Caco-2 (cell line): Measurements from ENCODE around the gene SLMAP. TPM values are rescaled to one million over a fixed set of nuclear protein-coding genes. Genes with fewer than 3 reads are reported as not detected.

Source experiments
- BruUV-seq: library from RNA; stranded (reverse); fragments of 400-500 nt; replicated peaks from 2 replicates; lab custom pipeline; 2021; lab: Mats Ljungman, UMichigan
- CTCF ChIA-PET: fragments of 300-600 bp; sonication (Branson Sonifier 250); formaldehyde crosslinking; loops from one replicate; lab custom pipeline; 2022; ENCODE audit warnings: antibody characterized with exemption; lab: Charles Lee
- POLR2A ChIA-PET: fragments of 300-600 bp; sonication (Branson Sonifier 250); formaldehyde crosslinking; loops from one replicate; lab custom pipeline; 2022; ENCODE audit warnings: antibody characterized with exemption; lab: Charles Lee
- DNase-seq, 2 experiments: peaks; one replicate each; pipeline versions ENCODE4 v3.0.0 to v3.0.0-alpha.2; 2020 to 2022
- H3K27me3 ChIP-seq: replicated peaks from 2 replicates; pipeline ENCODE4 v1.6.0; 2011; ENCODE audit warnings: low read length; ENCODE audit not compliant: control insufficient read depth, insufficient read depth
- H3K36me3 ChIP-seq: 2 replicates; pipeline ENCODE4 v1.5.1; 2011; ENCODE audit warnings: low read length; ENCODE audit not compliant: control insufficient read depth, insufficient read depth
- H3K4me1 ChIP-seq: fragments of 250-450 bp; sonication (Bioruptor Pico); 2 replicates; pipeline ENCODE4 v1.5.1; 2020; ENCODE audit warnings: mild to moderate bottlenecking
- H3K4me3 ChIP-seq: 2 replicates; pipeline ENCODE4 v1.5.1; 2011; ENCODE audit warnings: low read depth, mild to moderate bottlenecking, control low read depth, low read length
- H3K9me3 ChIP-seq: fragments of 250-450 bp; sonication (Bioruptor Pico); 2 replicates; pipeline ENCODE4 v1.5.1; 2020; ENCODE audit warnings: mild to moderate bottlenecking, moderate library complexity
- H3K27ac Mint-ChIP-seq: one replicate; pipeline ENCODE4 v1.8.0; 2022; ENCODE audit warnings: mixed read lengths; ENCODE audit not compliant: unreplicated experiment
- H3K27me3 Mint-ChIP-seq: one replicate; pipeline ENCODE4 v1.8.0; 2022; ENCODE audit warnings: mixed read lengths; ENCODE audit not compliant: insufficient read depth, unreplicated experiment
- H3K36me3 Mint-ChIP-seq: one replicate; pipeline ENCODE4 v1.8.0; 2022; ENCODE audit warnings: mild to moderate bottlenecking, mixed read lengths; ENCODE audit not compliant: insufficient read depth, unreplicated experiment
- H3K4me1 Mint-ChIP-seq: one replicate; pipeline ENCODE4 v1.8.0; 2022; ENCODE audit warnings: low read depth, mixed read lengths; ENCODE audit not compliant: unreplicated experiment
- H3K4me3 Mint-ChIP-seq: one replicate; pipeline ENCODE4 v1.8.0; 2022; ENCODE audit warnings: mild to moderate bottlenecking, moderate library complexity, mixed read lengths; ENCODE audit not compliant: unreplicated experiment
- H3K9me3 Mint-ChIP-seq: one replicate; pipeline ENCODE4 v1.8.0; 2022; ENCODE audit warnings: mixed read lengths; ENCODE audit not compliant: unreplicated experiment
- CTCF ChIP-seq, 2 experiments: fragments of 200-600 bp in 1 of 2; IDR thresholded peaks; 1 replicate in 1 of 2; 2 replicates in 1 of 2; pipeline versions ENCODE4 v1.5.1 to v1.8.0; 2011 to 2022; ENCODE audit warnings: antibody characterized with exemption in 1 of 2, control low read depth in 1 of 2, inconsistent platforms in 1 of 2, low read depth in 1 of 2, low read length in 1 of 2, mild to moderate bottlenecking in 1 of 2, moderate library complexity in 1 of 2; ENCODE audit not compliant: insufficient read depth in 1 of 2, severe bottlenecking in 1 of 2, unreplicated experiment in 1 of 2
- intact Hi-C: fragments of 100-400 bp; cut with micrococcal nuclease; formaldehyde crosslinking; loops from one replicate; pipeline ENCODE4 v1.10.0; 2022; ENCODE audit not compliant: unreplicated experiment
- total RNA-seq: library from RNA; stranded (reverse); gene quantifications from 2 replicates; pipeline ENCODE4 v1.2.3, GENCODE V29; 2022

The SLMAP gene
- total RNA-seq, 1 experiment from 2014 or later, result 136 TPM

- ChIA-PET CTCF (no interaction called here), POLR2A (interaction anchor here (0.6 kb wide), 1 partner anchor 11 kb away, joined by 3 read pairs; no protein-coding TSS in a partner anchor)
- Histone ChIP-seq H3K27me3 (no peaks in the 10 kb centered on the region), H3K36me3 (no peaks in the 10 kb centered on the region), H3K4me3 (no peak overlapping the region), H3K4me1 (peaks cover 26% of the 10 kb centered on the region), H3K9me3 (0 out of 2 replicates have a peak, but pooled peaks cover 9% of the 10 kb centered on the region)
- TF ChIP-seq CTCF (IDR thresholded peaks at IDR 0.05; ENCODE audit: insufficient read depth in 1 of 2, low read depth in 1 of 2, low read length in 1 of 2, severe bottlenecking in 1 of 2, unreplicated experiment in 1 of 2), result no peak
- Mint-ChIP-seq H3K27me3 (no peaks in the 10 kb centered on the region), H3K36me3 (peaks cover 34% of the 10 kb centered on the region), H3K4me1 (peaks cover 24% of the 10 kb centered on the region), H3K9me3 (no peaks in the 10 kb centered on the region), H3K4me3 (no peak overlapping the region), H3K27ac (no peak overlapping the region)
- no TSS peak for BruUV-seq
- intact Hi-C loops, result no loop called here
- no peak for DNase-seq
Observed at GRCh38 chr3:57942388-57942787, 186.3 kb downstream of the SLMAP start.

- Histone ChIP-seq H3K4me3 (no peak overlapping the region), H3K27me3 (no peaks in the 10 kb centered on the region), H3K9me3 (0 out of 2 replicates have a peak, but pooled peaks cover 9% of the 10 kb centered on the region), H3K36me3 (no peaks in the 10 kb centered on the region), H3K4me1 (peaks cover 28% of the 10 kb centered on the region)
- no peak for TF ChIP-seq CTCF (IDR thresholded peaks at IDR 0.05; ENCODE audit: insufficient read depth in 1 of 2, low read depth in 1 of 2, low read length in 1 of 2, severe bottlenecking in 1 of 2, unreplicated experiment in 1 of 2)
- Mint-ChIP-seq H3K4me1 (peaks cover 29% of the 10 kb centered on the region), H3K9me3 (no peaks in the 10 kb centered on the region), H3K4me3 (no peak overlapping the region), H3K27me3 (no peaks in the 10 kb centered on the region), H3K27ac (no peak overlapping the region), H3K36me3 (peaks cover 37% of the 10 kb centered on the region)
- no TSS peak for BruUV-seq
- intact Hi-C loops, result no loop called here
- ChIA-PET POLR2A (interaction anchor here (0.6 kb wide), 1 partner anchor 10 kb away, joined by 3 read pairs; no protein-coding TSS in a partner anchor), CTCF (interaction anchor here (0.6 kb wide), 1 partner anchor 100 kb away, joined by 6 read pairs; no protein-coding TSS in a partner anchor)
- DNase-seq, result no peak
Observed at GRCh38 chr3:57942872-57943283, 186.8 kb downstream of the SLMAP start.

- H3K36me3 Mint-ChIP-seq, result peaks cover 46% of the 10 kb centered on the region
- H3K9me3 Mint-ChIP-seq, result no peaks in the 10 kb centered on the region
- Histone ChIP-seq H3K4me3 (no peak overlapping the region), H3K4me1 (peaks cover 28% of the 10 kb centered on the region), H3K9me3 (0 out of 2 replicates have a peak, but pooled peaks cover 9% of the 10 kb centered on the region), H3K36me3 (no peaks in the 10 kb centered on the region), H3K27me3 (no peaks in the 10 kb centered on the region)
- DNase-seq, result no peak
- no peak overlapping the region for H3K4me3 Mint-ChIP-seq
- no TSS peak for BruUV-seq
- ChIA-PET POLR2A (interaction anchor here (0.7 kb wide), 1 partner anchor 32 kb away, joined by 3 read pairs; no protein-coding TSS in a partner anchor), CTCF (interaction anchor here (0.6 kb wide), 1 partner anchor 99 kb away, joined by 6 read pairs; no protein-coding TSS in a partner anchor)
- H3K4me1 Mint-ChIP-seq, result peaks cover 33% of the 10 kb centered on the region
- TF ChIP-seq CTCF (IDR thresholded peaks at IDR 0.05; ENCODE audit: insufficient read depth in 1 of 2, low read depth in 1 of 2, low read length in 1 of 2, severe bottlenecking in 1 of 2, unreplicated experiment in 1 of 2), result no peak
- H3K27ac Mint-ChIP-seq, result peak overlapping the region; percentile 48
- no peaks in the 10 kb centered on the region for H3K27me3 Mint-ChIP-seq
- intact Hi-C loops, result no loop called here
Observed at GRCh38 chr3:57943525-57944495, 187.7 kb downstream of the SLMAP start.
